Neural progenitor cell (in vitro differentiated cells): ENCODE results near the gene YTHDF1. TPM values are rescaled to one million over a fixed set of nuclear protein-coding genes. Genes with fewer than 3 reads are reported as not detected.

Source experiments
- DNase-seq: peaks from one replicate; pipeline ENCODE4 v3.0.0-alpha.2; 2016; ENCODE audit warnings: low spot score
- H2AFZ ChIP-seq: fragments of 200-600 bp; sonication (generic); replicated peaks from 2 replicates; pipeline ENCODE4 v1.6.1; 2016; ENCODE audit warnings: antibody characterized with exemption
- H3F3A ChIP-seq: fragments of 200-600 bp; sonication (generic); 2 replicates; pipeline ENCODE4 v1.6.1; 2016; ENCODE audit warnings: antibody characterized with exemption, low read depth
- H3K27ac ChIP-seq: fragments of 200-600 bp; sonication (generic); 2 replicates; pipeline ENCODE4 v1.5.1; 2016; ENCODE audit warnings: mild to moderate bottlenecking
- H3K27me3 ChIP-seq: fragments of 200-600 bp; sonication (generic); 2 replicates; pipeline ENCODE4 v1.6.1; 2016; ENCODE audit warnings: mild to moderate bottlenecking, moderate library complexity
- H3K36me3 ChIP-seq: fragments of 200-600 bp; sonication (generic); 2 replicates; pipeline ENCODE4 v1.5.1; 2016
- H3K4me1 ChIP-seq: fragments of 200-600 bp; sonication (generic); 2 replicates; pipeline ENCODE4 v1.6.1; 2016; ENCODE audit warnings: mixed run types
- H3K4me2 ChIP-seq: fragments of 200-600 bp; sonication (generic); 2 replicates; pipeline ENCODE4 v1.6.1; 2016
- H3K4me3 ChIP-seq: fragments of 200-600 bp; sonication (generic); 2 replicates; pipeline ENCODE4 v1.5.1; 2016
- H3K79me2 ChIP-seq: fragments of 200-600 bp; sonication (generic); 2 replicates; pipeline ENCODE4 v1.6.1; 2016; ENCODE audit warnings: low read depth
- H3K9ac ChIP-seq: fragments of 200-600 bp; sonication (generic); 2 replicates; pipeline ENCODE4 v1.6.1; 2016
- H3K9me3 ChIP-seq: fragments of 200-600 bp; sonication (generic); 2 replicates; pipeline ENCODE4 v1.5.1; 2016; ENCODE audit warnings: low read depth
- H4K20me1 ChIP-seq: fragments of 200-600 bp; sonication (generic); 2 replicates; pipeline ENCODE4 v1.6.1; 2016; ENCODE audit warnings: low read depth
- H3K27ac Mint-ChIP-seq: 3 replicates; pipeline ENCODE4 v1.8.0; 2021; ENCODE audit warnings: mixed read lengths
- H3K27me3 Mint-ChIP-seq: 2 replicates; pipeline ENCODE4 v1.8.0; 2022; ENCODE audit warnings: low read depth, mild to moderate bottlenecking, inconsistent platforms, moderate library complexity, mixed read lengths; ENCODE audit not compliant: insufficient read depth
- H3K36me3 Mint-ChIP-seq: 3 replicates; pipeline ENCODE4 v1.8.0; 2021; ENCODE audit warnings: mixed read lengths
- H3K4me1 Mint-ChIP-seq: 3 replicates; pipeline ENCODE4 v1.8.0; 2021; ENCODE audit warnings: mixed read lengths
- H3K4me3 Mint-ChIP-seq: 3 replicates; pipeline ENCODE4 v1.8.0; 2021; ENCODE audit warnings: mild to moderate bottlenecking, moderate library complexity, mixed read lengths
- H3K9me3 Mint-ChIP-seq: 3 replicates; pipeline ENCODE4 v1.8.0; 2020; ENCODE audit warnings: mixed read lengths
- EZH2 ChIP-seq: fragments of 200-600 bp; sonication (generic); IDR thresholded peaks from 2 replicates; pipeline ENCODE4 v1.6.1; 2017; ENCODE audit warnings: antibody characterized with exemption, mild to moderate bottlenecking, moderate library complexity
- EZH2phosphoT487 ChIP-seq: fragments of 200-600 bp; sonication (generic); IDR thresholded peaks from 2 replicates; pipeline ENCODE4 v1.6.1; 2017; ENCODE audit warnings: antibody characterized with exemption
- total RNA-seq: library from RNA; depleted of rRNA; stranded (reverse); fragments of >200 nt; gene quantifications from 2 replicates; pipeline ENCODE4 v1.2.3, GENCODE V29; 2015; ENCODE audit warnings: low replicate concordance
- TF ChIP-seq, protein P1 (sequence below): fragments of 200-600 bp; sonication (generic); IDR thresholded peaks from 2 replicates; pipeline ENCODE4 v1.5.1; 2017; ENCODE audit warnings: antibody characterized with exemption, mild to moderate bottlenecking

Gene YTHDF1
- total RNA-seq, 1 donor from 2014 or later = 28.1 TPM

DNA sequence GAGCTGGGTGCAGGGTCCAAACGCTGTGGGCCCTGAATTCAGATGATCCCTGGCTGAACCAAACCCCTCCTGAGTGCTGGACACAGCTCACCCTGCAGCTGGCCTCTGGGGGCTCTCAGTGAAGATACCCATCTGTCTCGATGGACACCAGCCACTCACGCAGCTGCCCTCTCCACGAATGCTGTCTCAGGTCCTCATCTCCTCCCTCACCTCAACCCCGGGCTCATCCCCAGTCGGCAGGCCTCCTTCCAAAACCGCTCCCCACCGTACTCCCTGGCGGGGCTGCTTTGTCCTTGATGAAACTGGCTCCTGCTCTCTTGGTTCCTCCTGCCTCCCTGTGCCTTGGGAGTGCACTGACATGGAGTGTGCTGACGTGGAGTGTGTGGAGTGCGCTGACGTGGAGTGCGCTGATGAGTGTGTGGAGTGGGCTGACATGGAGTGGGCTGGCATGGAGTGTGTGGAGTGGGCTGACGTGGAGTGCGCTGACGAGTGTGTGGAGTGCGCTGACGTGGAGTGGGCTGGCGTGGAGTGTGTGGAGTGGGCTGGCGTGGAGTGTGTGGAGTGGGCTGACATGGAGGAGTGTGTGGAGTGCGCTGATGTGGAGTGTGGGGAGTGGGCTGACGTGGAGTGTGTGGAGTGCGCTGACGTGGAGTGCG lies 4.1 kb upstream of the YTHDF1 start:
- no peak overlapping the region for H3K4me3 Mint-ChIP-seq

DNA sequence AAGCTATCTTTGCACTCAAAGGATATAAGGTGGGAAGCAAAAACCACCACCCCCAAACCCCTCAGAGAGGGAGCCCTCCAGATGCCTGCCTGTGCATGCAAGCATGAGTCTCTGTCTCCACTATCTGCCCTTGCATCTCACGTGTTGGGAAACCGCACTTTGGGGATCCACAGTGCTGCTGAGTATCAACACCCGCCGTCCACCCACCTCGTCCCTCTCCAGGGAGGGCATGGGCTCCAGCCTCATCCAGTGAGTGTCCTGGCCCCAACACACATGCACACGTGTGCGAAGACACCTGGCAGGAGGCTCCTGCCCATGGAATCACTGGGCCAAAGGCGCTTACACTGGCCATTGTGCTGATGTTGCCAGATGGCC lies 3.5 kb upstream of the YTHDF1 start:
- no peak for DNase-seq
- Histone ChIP-seq H3K79me2 (peaks cover 13% of the 10 kb centered on the region), H3K36me3 (no peaks in the 10 kb centered on the region), H3K9me3 (no peaks in the 10 kb centered on the region), H3K27ac (no peak overlapping the region), H3K4me2 (no peak overlapping the region), H2AFZ (no peak overlapping the region), H3K27me3 (peaks cover 7% of the 10 kb centered on the region), H3F3A (peaks cover 10% of the 10 kb centered on the region), H3K4me1 (peaks cover 16% of the 10 kb centered on the region), H3K9ac (no peak overlapping the region), H3K4me3 (no peak overlapping the region), H4K20me1 (peaks cover 11% of the 10 kb centered on the region)
- Mint-ChIP-seq H3K27me3 (peaks cover 23% of the 10 kb centered on the region), H3K9me3 (no peaks in the 10 kb centered on the region), H3K4me3 (no peak overlapping the region), H3K4me1 (peaks cover 33% of the 10 kb centered on the region), H3K27ac (peak overlapping the region; percentile 46), H3K36me3 (peaks cover 5% of the 10 kb centered on the region)
- TF ChIP-seq EZH2phosphoT487 (no peak), EZH2 (no peak)
- TF ChIP-seq, protein P1, sequence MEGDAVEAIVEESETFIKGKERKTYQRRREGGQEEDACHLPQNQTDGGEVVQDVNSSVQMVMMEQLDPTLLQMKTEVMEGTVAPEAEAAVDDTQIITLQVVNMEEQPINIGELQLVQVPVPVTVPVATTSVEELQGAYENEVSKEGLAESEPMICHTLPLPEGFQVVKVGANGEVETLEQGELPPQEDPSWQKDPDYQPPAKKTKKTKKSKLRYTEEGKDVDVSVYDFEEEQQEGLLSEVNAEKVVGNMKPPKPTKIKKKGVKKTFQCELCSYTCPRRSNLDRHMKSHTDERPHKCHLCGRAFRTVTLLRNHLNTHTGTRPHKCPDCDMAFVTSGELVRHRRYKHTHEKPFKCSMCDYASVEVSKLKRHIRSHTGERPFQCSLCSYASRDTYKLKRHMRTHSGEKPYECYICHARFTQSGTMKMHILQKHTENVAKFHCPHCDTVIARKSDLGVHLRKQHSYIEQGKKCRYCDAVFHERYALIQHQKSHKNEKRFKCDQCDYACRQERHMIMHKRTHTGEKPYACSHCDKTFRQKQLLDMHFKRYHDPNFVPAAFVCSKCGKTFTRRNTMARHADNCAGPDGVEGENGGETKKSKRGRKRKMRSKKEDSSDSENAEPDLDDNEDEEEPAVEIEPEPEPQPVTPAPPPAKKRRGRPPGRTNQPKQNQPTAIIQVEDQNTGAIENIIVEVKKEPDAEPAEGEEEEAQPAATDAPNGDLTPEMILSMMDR = no peak

More for the DNA sequence above, 4.1 kb upstream of the YTHDF1 start:
- no peak overlapping the region for H3K9ac ChIP-seq
- H3K4me3 ChIP-seq = no peak overlapping the region
- DNase-seq = no peak
- peaks cover 15% of the 10 kb centered on the region for H3F3A ChIP-seq
- no peak overlapping the region for H3K27ac ChIP-seq
- peaks cover 25% of the 10 kb centered on the region for H3K27me3 Mint-ChIP-seq
- H3K36me3 Mint-ChIP-seq = peaks cover 2% of the 10 kb centered on the region
- H3K4me1 ChIP-seq = peaks cover 20% of the 10 kb centered on the region
- H3K9me3 Mint-ChIP-seq = no peaks in the 10 kb centered on the region
- no peaks in the 10 kb centered on the region for H3K36me3 ChIP-seq
- peak overlapping the region; percentile 50 for H3K27ac Mint-ChIP-seq
- no peaks in the 10 kb centered on the region for H3K9me3 ChIP-seq
- peaks cover 7% of the 10 kb centered on the region for H3K79me2 ChIP-seq
- no peak overlapping the region for H2AFZ ChIP-seq
- TF ChIP-seq, protein P1 = no peak
- no peak for TF ChIP-seq EZH2phosphoT487
- no peak for TF ChIP-seq EZH2
- peaks cover 5% of the 10 kb centered on the region for H4K20me1 ChIP-seq
- peaks cover 32% of the 10 kb centered on the region for H3K4me1 Mint-ChIP-seq
- peaks cover 7% of the 10 kb centered on the region for H3K27me3 ChIP-seq
- no peak overlapping the region for H3K4me2 ChIP-seq

DNA sequence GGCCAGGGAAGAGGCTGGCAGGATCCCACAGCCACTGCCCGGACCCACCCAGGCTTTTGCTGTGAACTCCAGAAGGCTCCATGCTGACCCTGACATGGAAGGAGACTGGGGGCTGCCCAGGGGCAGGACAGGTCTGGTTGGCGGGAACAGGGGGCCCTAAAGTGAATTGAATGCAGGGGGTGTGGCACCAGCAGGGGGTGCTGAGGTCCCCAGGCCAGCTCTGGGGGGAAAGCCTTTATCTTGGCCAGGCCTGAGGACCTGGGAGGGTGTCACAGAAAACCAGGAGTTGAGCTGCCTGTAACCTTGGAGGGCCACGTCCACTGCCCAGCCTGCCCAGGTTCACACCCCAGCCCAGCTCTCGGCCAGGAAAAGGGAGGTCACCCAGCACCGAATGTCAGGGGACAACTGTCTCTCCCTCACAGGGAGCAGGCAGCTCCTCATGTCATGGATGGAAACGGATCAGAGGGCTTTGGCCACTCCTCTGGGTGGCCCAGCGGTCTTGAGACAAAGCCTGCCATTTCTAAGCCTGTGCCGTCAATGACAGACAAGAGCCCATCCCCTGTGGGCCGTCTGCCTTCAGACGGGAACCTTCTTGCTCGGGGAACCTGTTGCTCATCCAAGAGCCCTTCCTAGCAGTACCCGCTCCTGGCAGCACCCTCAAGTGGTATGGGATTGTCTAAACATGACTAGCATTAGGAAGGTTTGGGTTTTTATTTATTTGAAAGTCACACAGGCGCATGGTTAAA lies 2.9 kb upstream of the YTHDF1 start:
- TF ChIP-seq, protein P1 = no peak
- TF ChIP-seq EZH2phosphoT487 = no peak
- no peak for TF ChIP-seq EZH2
- H3K4me3 Mint-ChIP-seq = no peak overlapping the region
- H3K9ac ChIP-seq = no peak overlapping the region
- no peak for DNase-seq
- peaks cover 21% of the 10 kb centered on the region for H3K27me3 Mint-ChIP-seq
- peaks cover 33% of the 10 kb centered on the region for H3K4me1 Mint-ChIP-seq
- H3K9me3 ChIP-seq = no peaks in the 10 kb centered on the region
- peaks cover 7% of the 10 kb centered on the region for H3K27me3 ChIP-seq
- no peak overlapping the region for H3K27ac Mint-ChIP-seq
- no peak overlapping the region for H2AFZ ChIP-seq
- no peak overlapping the region for H3K4me2 ChIP-seq
- H4K20me1 ChIP-seq = peaks cover 17% of the 10 kb centered on the region
- no peak overlapping the region for H3K27ac ChIP-seq
- peaks cover 5% of the 10 kb centered on the region for H3F3A ChIP-seq
- H3K79me2 ChIP-seq = peaks cover 18% of the 10 kb centered on the region
- H3K9me3 Mint-ChIP-seq = no peaks in the 10 kb centered on the region
- peaks cover 12% of the 10 kb centered on the region for H3K4me1 ChIP-seq
- H3K36me3 ChIP-seq = peaks cover 3% of the 10 kb centered on the region
- H3K36me3 Mint-ChIP-seq = peaks cover 9% of the 10 kb centered on the region
- no peak overlapping the region for H3K4me3 ChIP-seq
